Mononuclear cell (primary cell): Measurements from ENCODE around the gene LYPD3. TPM values are rescaled to one million over a fixed set of nuclear protein-coding genes. Genes with fewer than 3 reads are reported as not detected.
"Not testable (repeated sequence)": the region's sequence is repeated elsewhere in the genome, so short reads cannot be mapped to it uniquely, and the experiment has no call there.

Source experiments
- H3K27me3 ChIP-seq: 2 replicates; pipeline ENCODE4 v1.6.0; 2011; ENCODE audit warnings: low read length, control low read depth; ENCODE audit not compliant: insufficient read depth
- H3K4me1 ChIP-seq: 2 replicates; pipeline ENCODE4 v1.5.1; 2011; ENCODE audit warnings: mild to moderate bottlenecking, low read length, control low read depth; ENCODE audit not compliant: insufficient read depth
- H3K4me3 ChIP-seq: 2 replicates; pipeline ENCODE4 v1.5.1; 2011; ENCODE audit warnings: mild to moderate bottlenecking, low read length, moderate library complexity
- H3K9me3 ChIP-seq: 2 replicates; pipeline ENCODE4 v1.5.1; 2011; ENCODE audit warnings: low read depth, mild to moderate bottlenecking, control low read depth, low read length
- total RNA-seq: library from RNA; depleted of rRNA; stranded (reverse); fragments of >200 nt; gene quantifications from one replicate; pipeline ENCODE4 v1.2.3, GENCODE V29; 2012

LYPD3 gene
- total RNA-seq, 1 donor, result 3.5 TPM

- H3K9me3 ChIP-seq, result no peaks in the 10 kb centered on the region
- no peaks in the 10 kb centered on the region for H3K27me3 ChIP-seq
- peaks cover 44% of the 10 kb centered on the region for H3K4me1 ChIP-seq
- H3K4me3 ChIP-seq, result no peak overlapping the region
These were observed 26.9 kb downstream of the LYPD3 start for GRCh38 chr19:43438291-43439031.

GRCh38 chr19:43437712-43438111, 27.7 kb downstream of the LYPD3 start:
- Histone ChIP-seq H3K4me1 (peaks cover 48% of the 10 kb centered on the region), H3K4me3 (no peak overlapping the region), H3K9me3 (no peaks in the 10 kb centered on the region), H3K27me3 (no peaks in the 10 kb centered on the region)

- not testable (repeated sequence) for H3K4me3 ChIP-seq, H3K27me3 ChIP-seq, H3K9me3 ChIP-seq
- H3K4me1 ChIP-seq, result peaks cover 48% of the 10 kb centered on the region
These were observed 28.1 kb downstream of the LYPD3 start for GRCh38 chr19:43437284-43437683.

GRCh38 chr19:43435775-43436174, 29.6 kb downstream of the LYPD3 start:
- Histone ChIP-seq H3K4me3 (no peak overlapping the region), H3K4me1 (peaks cover 36% of the 10 kb centered on the region), H3K9me3 (no peaks in the 10 kb centered on the region), H3K27me3 (no peaks in the 10 kb centered on the region)

GRCh38 chr19:43433689-43434088, 31.7 kb downstream of the LYPD3 start:
- Histone ChIP-seq H3K9me3 (no peaks in the 10 kb centered on the region), H3K4me3 (no peak overlapping the region), H3K4me1 (peaks cover 30% of the 10 kb centered on the region), H3K27me3 (no peaks in the 10 kb centered on the region)

- no peaks in the 10 kb centered on the region for H3K27me3 ChIP-seq
- H3K9me3 ChIP-seq, result no peaks in the 10 kb centered on the region
- peaks cover 26% of the 10 kb centered on the region for H3K4me1 ChIP-seq
- no peak overlapping the region for H3K4me3 ChIP-seq
These were observed 32.1 kb downstream of the LYPD3 start for GRCh38 chr19:43433358-43433673.

- H3K27me3 ChIP-seq, result no peaks in the 10 kb centered on the region
- H3K4me3 ChIP-seq, result no peak overlapping the region
- H3K9me3 ChIP-seq, result no peaks in the 10 kb centered on the region
- peaks cover 11% of the 10 kb centered on the region for H3K4me1 ChIP-seq
These were observed 34.4 kb downstream of the LYPD3 start for GRCh38 chr19:43430976-43431375.

- peaks cover 14% of the 10 kb centered on the region for H3K4me1 ChIP-seq
- H3K9me3 ChIP-seq, result no peaks in the 10 kb centered on the region
- H3K4me3 ChIP-seq, result no peak overlapping the region
- H3K27me3 ChIP-seq, result no peaks in the 10 kb centered on the region
These were observed 35.2 kb downstream of the LYPD3 start for GRCh38 chr19:43430142-43430710.

- H3K4me3 ChIP-seq, result no peak overlapping the region
- no peaks in the 10 kb centered on the region for H3K27me3 ChIP-seq
- H3K4me1 ChIP-seq, result peaks cover 14% of the 10 kb centered on the region
- no peaks in the 10 kb centered on the region for H3K9me3 ChIP-seq
These were observed 36.0 kb downstream of the LYPD3 start for GRCh38 chr19:43429395-43429794.

GRCh38 chr19:43425567-43426392, 39.6 kb downstream of the LYPD3 start:
- H3K4me3 ChIP-seq, result no peak overlapping the region
- peaks cover 9% of the 10 kb centered on the region for H3K4me1 ChIP-seq
- H3K27me3 ChIP-seq, result no peaks in the 10 kb centered on the region

GRCh38 chr19:43423779-43424178, 41.6 kb downstream of the LYPD3 start:
- Histone ChIP-seq H3K4me1 (peaks cover 3% of the 10 kb centered on the region), H3K27me3 (no peaks in the 10 kb centered on the region), H3K4me3 (no peak overlapping the region), H3K9me3 (no peaks in the 10 kb centered on the region)

More at GRCh38 chr19:43425567-43426392, 39.6 kb downstream of the LYPD3 start:
- H3K9me3 ChIP-seq, result no peaks in the 10 kb centered on the region

- Histone ChIP-seq H3K27me3 (no peaks in the 10 kb centered on the region), H3K4me1 (peaks cover 3% of the 10 kb centered on the region), H3K4me3 (no peak overlapping the region), H3K9me3 (no peaks in the 10 kb centered on the region)
These were observed 42.7 kb downstream of the LYPD3 start for GRCh38 chr19:43422689-43423066.

GRCh38 chr19:43422000-43422688, 43.3 kb downstream of the LYPD3 start:
- no peaks in the 10 kb centered on the region for H3K9me3 ChIP-seq
- H3K4me1 ChIP-seq, result peaks cover 3% of the 10 kb centered on the region
- H3K27me3 ChIP-seq, result no peaks in the 10 kb centered on the region
- H3K4me3 ChIP-seq, result no peak overlapping the region

GRCh38 chr19:43420954-43421353, 44.5 kb downstream of the LYPD3 start:
- H3K9me3 ChIP-seq, result no peaks in the 10 kb centered on the region
- no peak overlapping the region for H3K4me3 ChIP-seq
- H3K4me1 ChIP-seq, result peaks cover 3% of the 10 kb centered on the region
- H3K27me3 ChIP-seq, result no peaks in the 10 kb centered on the region
